Germinal center (tissue), 1 donor: Measurements from ENCODE around the gene ENAM.

Experiments
- DNase-seq: peaks from one replicate; pipeline ENCODE4 v3.0.0; 2012; ENCODE audit warnings: mixed read lengths, low spot score

Gene ENAM

DNA sequence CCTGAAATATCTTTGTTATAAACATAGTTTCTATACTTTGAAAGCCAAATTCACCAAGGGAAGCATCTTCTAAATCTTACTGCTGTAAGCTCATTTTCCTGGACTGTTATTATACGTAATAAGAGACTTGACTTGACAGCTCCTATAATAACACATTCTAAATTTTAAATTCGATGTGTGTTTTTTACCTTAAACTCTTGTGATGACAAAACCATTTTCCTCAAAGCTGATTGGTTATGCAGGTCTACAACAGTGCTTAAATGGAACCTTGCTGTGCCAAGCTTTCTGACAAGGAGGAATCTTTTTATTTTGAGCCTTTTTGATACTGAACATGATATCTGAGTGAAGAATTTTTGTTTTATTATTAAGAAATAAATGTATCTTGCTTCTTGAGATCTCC is at the start of gene ENAM:
ENAM (plus strand) TSS at position 301 of the 400 bp plus-strand sequence. CDS start 757 bp downstream, outside the sequence.
- DNase-seq: no peak

DNA sequence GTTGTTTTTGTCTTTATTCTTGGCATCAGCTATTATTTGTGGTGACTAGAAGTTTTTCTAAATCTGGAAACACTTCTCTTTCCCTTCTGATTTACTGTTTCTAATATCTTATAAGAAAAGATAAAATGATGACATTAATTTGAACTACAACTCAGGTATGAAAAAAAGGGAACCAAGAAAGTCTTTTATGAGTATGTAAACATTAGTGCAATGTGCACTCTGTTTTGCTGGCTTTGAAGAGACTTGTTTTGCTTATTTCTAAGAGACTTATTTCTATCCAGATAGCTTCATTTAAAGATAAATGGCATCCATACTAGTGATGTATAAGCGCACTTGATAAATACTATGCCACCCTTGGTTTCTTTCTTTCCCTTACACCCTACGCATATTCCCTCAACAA is 46.6 kb upstream of the ENAM start:
- DNase-seq: no peak

DNA sequence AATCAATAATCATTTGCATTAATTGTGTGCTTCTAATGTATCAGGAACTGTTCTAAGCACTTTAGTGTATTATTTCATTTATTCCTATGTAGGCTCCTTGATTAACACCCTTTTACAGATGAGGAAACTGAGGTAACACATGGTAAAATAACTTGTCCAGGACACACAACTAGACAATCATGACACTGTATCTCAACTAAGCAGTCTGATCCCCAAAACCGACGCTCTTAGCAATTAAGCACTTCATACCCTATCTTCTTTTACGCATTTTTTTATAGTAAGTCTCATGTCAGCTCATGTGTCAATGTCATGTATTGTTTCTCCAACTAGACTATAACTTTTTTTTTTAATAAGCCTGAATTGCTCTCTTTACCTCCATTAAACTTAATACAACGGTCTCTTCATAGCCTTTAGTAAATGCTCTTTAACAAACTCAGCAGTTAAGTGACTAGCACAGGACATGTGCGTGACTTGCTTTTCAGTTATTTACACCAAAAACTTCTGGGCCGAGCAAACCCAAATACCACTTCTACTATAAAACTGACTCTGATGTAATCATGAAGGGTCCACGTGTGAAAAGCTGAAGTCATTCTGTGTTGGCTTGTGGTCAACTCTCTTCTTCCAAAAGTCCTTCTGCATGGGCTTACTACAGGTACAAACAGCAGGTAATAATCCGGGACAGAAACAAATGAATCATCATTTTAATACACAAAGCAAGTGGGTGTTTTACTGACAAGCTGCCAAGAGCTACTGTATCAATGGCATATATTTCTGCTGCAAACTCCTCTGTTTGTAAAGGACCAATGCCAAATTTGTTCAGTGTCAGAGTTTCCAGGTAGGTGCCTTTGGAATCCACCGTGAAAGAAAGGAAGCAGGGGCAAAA is 44.4 kb upstream of the ENAM start:
- no peak for DNase-seq

- no peak for DNase-seq
Measured at GRCh38 chr4:70586841-70587240, 41.7 kb upstream of the ENAM start.

DNA sequence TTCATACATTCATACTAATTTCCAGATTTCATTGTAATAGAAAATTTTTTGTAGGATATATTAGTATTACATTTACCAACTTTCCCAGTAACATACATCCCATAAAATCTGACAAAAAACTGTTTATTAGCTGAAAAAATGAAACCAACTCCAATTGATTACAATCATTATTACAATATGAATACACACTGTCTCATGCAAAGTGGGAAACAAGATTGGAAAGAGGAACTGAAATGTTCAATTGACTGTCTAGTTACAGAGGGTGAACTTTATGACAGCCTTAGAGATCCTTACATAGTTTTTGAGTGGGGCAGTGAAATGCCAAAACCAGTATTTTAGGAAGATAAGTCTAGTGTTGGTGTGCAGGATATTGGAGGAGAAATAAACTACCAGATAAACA is 38.8 kb upstream of the ENAM start:
- peak; percentile 18 for DNase-seq

GRCh38 chr4:70591955-70592582 is 36.5 kb upstream of the ENAM start, which contains the start of gene AMBN:
AMBN (plus strand) TSS chr4:70592256; CDS start chr4:70592359, 103 bp downstream.
- no peak for DNase-seq

GRCh38 chr4:70594196-70594595 is 34.3 kb upstream of the ENAM start:
- DNase-seq: no peak

DNA sequence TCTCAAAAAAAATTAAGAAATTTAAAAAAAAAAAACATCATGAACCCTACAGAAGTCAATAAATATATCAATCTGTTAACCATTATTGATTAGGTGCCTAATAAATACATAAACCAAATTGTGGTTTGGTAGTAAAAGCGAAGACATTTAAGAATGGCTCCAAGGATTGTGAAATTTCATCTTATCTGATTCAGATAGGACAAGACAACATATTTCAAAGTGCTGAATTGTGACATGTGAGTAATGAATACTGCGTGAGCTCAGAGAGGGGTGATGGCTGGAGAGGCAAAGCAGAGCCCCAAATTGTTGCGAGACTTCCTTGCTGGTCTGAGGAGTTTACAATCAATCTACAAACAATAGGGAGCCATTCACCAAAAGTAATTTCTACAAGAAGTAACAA is 28.2 kb upstream of the ENAM start:
- DNase-seq: no peak

DNA sequence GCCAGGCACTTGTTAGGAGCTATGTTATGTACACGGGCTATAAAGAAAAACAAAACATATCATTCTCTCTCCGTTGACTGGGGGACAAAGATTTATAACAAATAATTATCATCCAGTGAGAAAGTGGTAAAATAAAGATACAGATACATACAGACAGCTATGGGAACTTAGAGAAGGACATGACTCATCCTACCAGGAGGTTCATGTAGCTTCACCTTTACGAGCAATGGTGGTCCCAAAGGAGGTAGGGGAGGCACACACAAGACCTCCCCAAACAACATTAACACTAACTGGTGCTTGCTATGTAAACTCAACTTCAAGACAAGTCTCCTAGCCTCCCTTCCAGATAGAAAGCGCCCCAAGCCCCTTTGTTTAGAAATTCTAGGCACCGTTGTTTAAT is 27.6 kb upstream of the ENAM start:
- DNase-seq: no peak

- DNase-seq: peak; percentile 47
Measured at GRCh38 chr4:70601422-70602039, 27.0 kb upstream of the ENAM start.

- no peak for DNase-seq
Measured at GRCh38 chr4:70603856-70604255, 24.7 kb upstream of the ENAM start.

- no peak for DNase-seq
Measured at GRCh38 chr4:70606459-70606858, 22.1 kb upstream of the ENAM start.

- DNase-seq: no peak
Measured at GRCh38 chr4:70607334-70607853, 21.1 kb upstream of the ENAM start.

DNA sequence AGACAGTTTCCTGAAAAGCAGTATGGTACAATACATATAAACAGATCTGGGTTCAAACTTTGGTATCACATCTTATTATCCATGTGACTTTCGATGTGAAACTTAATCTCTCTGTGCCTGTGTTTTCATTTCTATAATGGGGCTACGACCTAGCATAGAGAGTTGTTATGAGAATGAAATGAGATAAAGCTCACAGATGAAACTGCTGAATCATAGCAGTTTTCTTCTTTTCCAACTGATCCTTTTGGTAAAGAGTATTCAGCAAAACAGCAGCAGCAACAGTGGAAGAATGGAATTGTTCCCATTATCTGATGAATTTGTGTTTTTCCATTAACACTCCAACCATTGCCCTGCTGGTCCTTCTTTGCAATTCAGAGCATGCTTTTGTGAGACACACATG is 20.2 kb upstream of the ENAM start:
- no peak for DNase-seq

DNA sequence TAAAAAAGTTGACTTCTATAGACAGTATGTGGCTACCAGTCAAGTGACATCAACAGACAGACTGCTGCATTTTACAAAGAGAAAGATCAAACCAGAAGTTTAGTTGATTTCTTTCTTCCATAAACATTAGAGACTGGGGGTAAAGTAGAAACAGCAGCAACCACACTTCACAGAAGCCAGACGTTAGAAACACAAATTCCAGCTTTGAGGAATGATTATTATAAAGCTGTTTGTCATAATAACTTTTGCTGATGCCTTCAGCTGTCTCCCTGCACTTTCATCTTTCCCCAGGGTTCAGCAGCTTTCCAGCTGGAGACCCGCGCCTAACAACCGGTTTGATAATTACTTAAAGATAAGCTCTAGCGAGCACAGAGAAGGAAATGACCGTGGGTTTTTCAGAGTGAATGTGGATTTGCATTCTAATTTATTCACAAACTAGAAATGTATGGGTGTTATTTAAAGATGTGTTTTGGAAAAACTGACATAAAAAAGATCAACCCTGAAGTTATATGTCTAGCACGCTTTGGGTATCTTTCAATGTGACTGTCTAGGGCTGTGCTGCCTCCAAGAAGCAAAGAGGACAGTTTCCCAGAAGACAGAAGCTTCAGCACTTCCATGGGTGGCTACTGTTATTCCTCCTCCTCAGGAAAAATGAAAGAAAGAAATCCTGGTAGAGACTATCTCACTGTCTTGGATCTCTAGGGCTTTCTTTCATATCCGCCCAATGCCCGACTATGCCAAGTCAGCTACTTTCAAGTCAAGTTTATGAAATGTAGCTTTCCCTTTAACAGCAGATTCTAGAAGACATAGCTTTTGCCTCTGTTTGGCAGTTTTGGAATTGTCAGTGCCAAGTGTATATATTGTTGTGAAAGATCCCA is 15.0 kb upstream of the ENAM start:
- peak; percentile 8 for DNase-seq

GRCh38 chr4:70614184-70614555 is 14.4 kb upstream of the ENAM start:
- no peak for DNase-seq

GRCh38 chr4:70619288-70619687 is 9.3 kb upstream of the ENAM start:
- DNase-seq: no peak

DNA sequence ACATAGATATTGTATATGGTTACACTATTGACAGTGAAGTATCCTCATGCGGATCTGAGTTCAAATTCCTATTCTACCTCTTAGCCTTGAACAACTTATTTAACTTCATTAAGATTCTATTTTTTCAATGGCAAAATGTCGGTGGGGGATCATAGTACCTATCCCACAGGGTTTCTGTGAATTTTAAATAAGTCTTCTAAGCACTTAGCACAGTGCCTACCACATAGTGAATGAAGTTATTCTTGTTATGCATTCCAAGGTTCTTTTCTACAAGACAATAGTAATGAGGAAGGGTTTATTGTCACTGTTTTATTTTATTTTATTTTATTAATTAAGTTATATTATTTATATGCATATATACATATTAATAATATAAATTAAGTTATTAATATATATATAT is 8.8 kb upstream of the ENAM start:
- no peak for DNase-seq

GRCh38 chr4:70623323-70623722 is 5.2 kb upstream of the ENAM start:
- no peak for DNase-seq

DNA sequence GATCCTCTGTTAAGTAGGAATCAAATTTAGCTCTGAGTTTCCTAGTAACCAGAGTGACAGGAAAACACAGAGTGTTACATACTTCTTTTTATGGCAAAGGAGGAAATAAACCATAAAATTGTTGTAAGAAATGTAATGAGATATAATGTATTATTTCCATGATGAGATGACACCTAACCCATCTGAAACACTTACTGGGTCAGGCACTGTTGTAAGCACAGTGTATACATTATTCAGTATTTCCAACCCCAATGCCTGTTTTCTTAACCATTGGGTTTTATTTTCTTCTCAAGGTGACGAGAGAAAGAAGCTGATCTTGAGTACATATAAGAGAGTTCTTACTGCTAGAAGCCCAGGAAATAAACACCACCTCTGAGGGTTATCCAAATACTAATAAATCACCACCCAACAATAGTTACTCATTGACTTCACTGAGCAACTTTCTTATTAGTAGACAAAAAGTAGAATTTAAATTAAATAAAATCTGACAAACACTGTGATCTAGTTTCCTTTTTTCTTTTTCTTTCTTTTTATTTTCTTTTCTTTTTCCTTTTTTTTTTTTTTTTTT is 4.2 kb upstream of the ENAM start:
- DNase-seq: no peak

DNA sequence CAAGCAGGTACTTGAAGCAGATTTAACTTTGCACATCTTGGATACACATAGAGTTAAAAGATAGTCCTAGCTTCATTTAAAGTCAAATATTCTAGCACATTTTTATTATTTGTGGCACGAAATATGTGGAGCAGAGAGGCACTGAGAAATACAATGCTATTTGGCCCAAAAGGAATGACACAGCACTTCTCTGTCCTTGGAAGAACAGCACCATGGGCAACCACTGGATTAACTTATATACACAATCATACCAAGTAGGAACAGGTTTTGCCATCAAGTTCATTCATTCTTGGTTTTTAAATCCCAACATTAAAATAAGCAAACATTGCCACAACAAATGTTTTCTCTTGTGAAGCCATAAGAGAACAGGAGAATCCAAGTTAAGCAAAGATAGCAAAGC is 924 bp upstream of the ENAM start:
- no peak for DNase-seq
